ENCODE measurements around the gene PAM16. TPM values are rescaled to one million over a fixed set of nuclear protein-coding genes. Genes with fewer than 3 reads are reported as not detected.

Gene PAM16
- total RNA-seq, 1 donor from 2014 or later, result 62.8 TPM

DNA sequence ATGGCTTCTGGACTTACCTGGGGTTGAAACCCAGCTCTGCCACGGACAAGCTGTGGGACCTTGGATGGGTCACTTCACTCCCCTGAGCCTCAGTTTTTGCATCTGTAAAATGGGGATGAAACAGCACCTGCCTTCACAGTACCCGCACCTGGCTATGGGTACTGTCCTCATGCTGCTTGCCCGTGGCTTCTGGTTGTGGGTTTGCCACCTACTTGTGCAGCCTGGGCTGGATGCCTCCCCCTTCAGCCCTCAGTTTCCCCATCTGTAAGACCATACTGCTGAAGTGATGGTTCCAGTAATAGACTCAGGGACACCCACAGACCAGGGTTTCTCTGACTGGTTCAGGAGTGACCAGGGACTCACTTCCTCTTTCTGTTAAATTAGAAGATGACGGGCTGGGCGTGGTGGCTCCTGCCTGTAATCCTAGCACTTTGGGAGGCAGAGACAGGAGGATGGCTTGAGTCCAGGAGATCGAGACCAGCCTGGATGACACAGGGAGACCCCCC is 25.8 kb downstream of the PAM16 start:
- no peak for DNase-seq (ENCODE audit: low read depth)
- Histone ChIP-seq H3K36me3 (ENCODE audit: control insufficient read depth, insufficient read depth, low read length) (no peaks in the 10 kb centered on the region), H3K27me3 (ENCODE audit: control insufficient read depth, insufficient read depth, low read length) (no peaks in the 10 kb centered on the region), H3K4me3 (ENCODE audit: low read depth, low read length) (no peak overlapping the region)
- TF ChIP-seq, protein P1, sequence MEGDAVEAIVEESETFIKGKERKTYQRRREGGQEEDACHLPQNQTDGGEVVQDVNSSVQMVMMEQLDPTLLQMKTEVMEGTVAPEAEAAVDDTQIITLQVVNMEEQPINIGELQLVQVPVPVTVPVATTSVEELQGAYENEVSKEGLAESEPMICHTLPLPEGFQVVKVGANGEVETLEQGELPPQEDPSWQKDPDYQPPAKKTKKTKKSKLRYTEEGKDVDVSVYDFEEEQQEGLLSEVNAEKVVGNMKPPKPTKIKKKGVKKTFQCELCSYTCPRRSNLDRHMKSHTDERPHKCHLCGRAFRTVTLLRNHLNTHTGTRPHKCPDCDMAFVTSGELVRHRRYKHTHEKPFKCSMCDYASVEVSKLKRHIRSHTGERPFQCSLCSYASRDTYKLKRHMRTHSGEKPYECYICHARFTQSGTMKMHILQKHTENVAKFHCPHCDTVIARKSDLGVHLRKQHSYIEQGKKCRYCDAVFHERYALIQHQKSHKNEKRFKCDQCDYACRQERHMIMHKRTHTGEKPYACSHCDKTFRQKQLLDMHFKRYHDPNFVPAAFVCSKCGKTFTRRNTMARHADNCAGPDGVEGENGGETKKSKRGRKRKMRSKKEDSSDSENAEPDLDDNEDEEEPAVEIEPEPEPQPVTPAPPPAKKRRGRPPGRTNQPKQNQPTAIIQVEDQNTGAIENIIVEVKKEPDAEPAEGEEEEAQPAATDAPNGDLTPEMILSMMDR (IDR thresholded peaks at IDR 0.05; ENCODE audit: insufficient read depth, low read length, poor library complexity, severe bottlenecking), result no peak

DNA sequence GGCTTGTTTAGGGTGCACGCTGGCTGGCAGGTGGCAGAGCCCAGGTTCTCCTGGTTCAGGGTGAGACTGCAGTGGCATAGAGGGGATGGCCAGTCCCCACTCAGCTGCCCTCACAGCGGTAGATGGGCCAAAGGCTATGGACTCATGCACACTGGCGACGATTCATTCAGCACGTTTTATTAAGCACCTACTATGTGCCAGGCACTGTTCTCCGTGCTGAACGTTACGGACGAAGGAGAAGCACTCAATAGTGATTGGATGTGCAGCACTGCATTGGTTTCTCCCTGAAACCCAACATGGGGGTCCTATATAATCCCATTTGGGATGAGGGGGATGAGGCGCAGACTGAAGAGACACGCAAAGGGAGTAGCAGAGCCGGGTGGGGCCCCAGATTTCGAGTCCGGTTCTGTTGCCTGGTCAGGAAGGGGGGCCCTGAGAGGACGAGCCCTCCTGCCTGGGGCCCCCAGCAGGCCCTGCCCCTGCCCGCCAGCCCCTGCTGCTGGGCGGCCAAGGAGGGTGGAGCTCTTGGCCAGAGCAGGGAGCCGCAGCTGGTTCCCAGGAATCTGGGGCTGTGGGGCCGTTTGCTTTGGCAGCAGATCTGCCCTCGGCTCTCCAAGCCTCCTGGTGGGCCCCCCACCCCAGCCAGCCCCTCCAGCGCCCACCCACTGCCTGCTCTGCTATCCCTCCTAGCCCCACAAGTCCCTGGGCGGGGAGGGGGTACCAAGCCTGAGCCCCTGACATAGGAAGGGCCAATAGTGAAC is 26.4 kb downstream of the PAM16 start:
- no peak for DNase-seq (ENCODE audit: low read depth)
- no peaks in the 10 kb centered on the region for H3K27me3 ChIP-seq (ENCODE audit: control insufficient read depth, insufficient read depth, low read length)
- TF ChIP-seq, protein P1 (IDR thresholded peaks at IDR 0.05; ENCODE audit: insufficient read depth, low read length, poor library complexity, severe bottlenecking), result no peak
- no peak overlapping the region for H3K4me3 ChIP-seq (ENCODE audit: low read depth, low read length)
- H3K36me3 ChIP-seq (ENCODE audit: control insufficient read depth, insufficient read depth, low read length), result no peaks in the 10 kb centered on the region

DNA sequence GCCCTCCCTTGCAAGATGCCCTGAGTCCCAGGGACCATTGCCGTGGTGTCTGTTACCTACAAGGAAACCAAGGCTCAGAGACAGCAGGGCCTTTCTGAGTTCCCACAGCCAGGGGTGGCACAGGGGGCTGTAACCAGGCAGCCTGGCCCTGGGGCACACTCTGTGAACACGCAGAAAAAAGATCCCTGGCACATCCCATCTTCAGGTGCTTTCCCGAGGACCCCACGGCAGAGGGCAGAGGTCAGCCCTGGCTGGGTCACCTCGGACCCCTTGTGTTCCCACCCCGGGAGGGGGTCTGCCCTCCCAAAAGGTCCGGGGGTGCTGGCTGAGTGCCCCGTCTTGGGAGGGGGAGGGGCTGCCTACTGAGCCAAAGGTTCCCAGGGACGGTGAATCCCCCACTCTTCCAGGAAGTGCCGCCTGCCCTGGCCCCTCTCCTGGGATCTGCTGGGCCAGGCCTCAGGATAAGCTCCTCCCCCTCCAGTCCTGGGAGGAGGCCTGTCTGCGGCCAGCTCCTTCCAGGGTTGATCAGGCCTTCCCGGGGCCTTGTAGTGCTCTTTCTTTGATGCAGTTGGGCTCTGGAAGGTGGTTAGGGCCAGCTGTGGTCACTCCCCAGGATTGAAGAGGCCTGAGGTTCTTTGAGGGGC is 27.2 kb downstream of the PAM16 start:
- TF ChIP-seq, protein P1 (IDR thresholded peaks at IDR 0.05; ENCODE audit: insufficient read depth, low read length, poor library complexity, severe bottlenecking), result no peak
- DNase-seq (ENCODE audit: low read depth), result no peak
- H3K27me3 ChIP-seq (ENCODE audit: control insufficient read depth, insufficient read depth, low read length), result no peaks in the 10 kb centered on the region
- no peaks in the 10 kb centered on the region for H3K36me3 ChIP-seq (ENCODE audit: control insufficient read depth, insufficient read depth, low read length)
- H3K4me3 ChIP-seq (ENCODE audit: low read depth, low read length), result no peak overlapping the region

DNA sequence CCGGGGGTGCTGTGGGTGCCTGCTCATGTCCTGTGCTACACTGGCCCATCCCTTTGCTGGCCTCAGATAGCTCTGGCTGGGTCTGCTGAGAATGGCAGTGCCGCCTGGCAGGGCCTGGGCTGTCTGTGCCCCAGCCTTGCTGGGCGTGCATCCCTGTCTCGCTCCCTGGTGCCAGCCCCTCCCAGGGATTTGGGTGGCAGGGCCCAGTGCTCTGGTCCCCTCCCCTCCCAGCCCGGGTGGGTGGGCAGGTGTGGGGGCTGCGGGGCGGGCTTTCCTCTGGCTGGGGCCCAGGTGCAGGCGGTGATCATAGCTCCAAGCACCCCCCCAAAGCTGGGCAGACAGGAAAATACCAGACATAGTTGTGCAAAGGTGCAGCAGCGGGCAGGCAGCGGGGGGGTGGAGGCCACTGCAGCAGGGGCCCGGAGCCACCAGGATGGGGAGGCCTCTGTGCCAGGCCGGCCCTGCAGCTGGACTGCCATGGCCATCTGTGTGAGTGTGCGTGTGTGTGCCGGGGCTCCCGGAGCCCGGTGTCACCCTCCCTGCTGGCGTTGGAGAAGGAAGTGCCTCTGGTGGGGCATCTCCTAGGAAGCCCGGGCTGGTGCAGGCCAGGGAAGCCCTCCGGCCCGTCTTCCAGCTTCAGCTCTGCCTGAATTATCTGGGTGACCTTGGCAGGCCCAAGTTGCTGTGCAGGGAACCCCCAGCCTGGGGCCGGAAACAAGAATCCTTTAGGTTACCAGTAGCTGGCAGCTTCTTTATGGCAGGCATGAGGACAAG is 27.9 kb downstream of the PAM16 start:
- Histone ChIP-seq H3K4me3 (ENCODE audit: low read depth, low read length) (no peak overlapping the region), H3K27me3 (ENCODE audit: control insufficient read depth, insufficient read depth, low read length) (no peaks in the 10 kb centered on the region), H3K36me3 (ENCODE audit: control insufficient read depth, insufficient read depth, low read length) (no peaks in the 10 kb centered on the region)
- TF ChIP-seq, protein P1 (IDR thresholded peaks at IDR 0.05; ENCODE audit: insufficient read depth, low read length, poor library complexity, severe bottlenecking), result no peak
- DNase-seq (ENCODE audit: low read depth), result no peak

DNA sequence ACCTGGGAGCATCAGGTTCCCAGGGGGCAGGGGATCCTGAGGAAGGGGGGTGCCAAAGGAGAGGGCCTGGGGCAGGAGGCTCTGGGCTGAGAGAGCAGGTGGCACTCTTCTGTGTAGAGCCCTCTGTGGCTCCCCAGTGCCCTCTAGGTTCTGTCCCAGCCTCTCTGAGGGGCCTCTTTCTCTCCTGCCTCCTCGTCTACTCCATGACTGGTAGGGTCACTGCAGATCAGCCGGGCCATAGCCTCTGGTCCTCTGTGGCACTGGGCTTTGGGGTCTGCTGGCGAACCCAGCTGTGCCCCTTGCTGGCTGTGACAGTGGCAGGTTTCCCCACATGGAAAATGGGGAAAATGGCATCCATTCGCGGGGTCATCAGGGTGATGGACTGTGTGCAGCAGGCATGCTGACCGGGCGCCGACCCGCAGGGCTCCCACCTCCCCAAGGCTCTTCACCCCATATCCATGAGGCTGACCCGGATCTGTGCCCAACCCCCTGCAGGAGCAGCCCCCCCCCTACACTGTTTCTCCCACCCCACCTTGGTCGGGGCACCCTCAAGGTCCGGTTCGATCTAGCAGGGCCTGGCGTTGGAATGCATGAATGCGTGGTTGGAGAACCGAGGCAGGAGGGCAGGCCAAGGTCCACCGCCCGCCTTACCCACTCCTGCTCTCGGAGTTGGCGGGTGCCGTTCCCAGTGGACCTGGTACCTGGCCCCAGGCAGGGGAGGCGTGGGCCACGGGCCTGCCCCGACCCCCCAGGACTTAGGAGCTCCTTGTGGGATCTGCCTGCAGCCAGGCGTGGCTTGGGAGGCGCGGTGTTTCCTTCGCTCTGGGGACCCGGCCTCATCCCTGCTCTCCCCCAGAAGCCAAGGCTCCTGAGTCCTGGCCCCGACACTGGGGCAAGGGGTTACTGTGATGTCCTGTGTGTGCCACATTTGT is 28.7 kb downstream of the PAM16 start:
- Histone ChIP-seq H3K4me3 (ENCODE audit: low read depth, low read length) (no peak overlapping the region), H3K36me3 (ENCODE audit: control insufficient read depth, insufficient read depth, low read length) (no peaks in the 10 kb centered on the region), H3K27me3 (ENCODE audit: control insufficient read depth, insufficient read depth, low read length) (no peaks in the 10 kb centered on the region)
- TF ChIP-seq, protein P1 (IDR thresholded peaks at IDR 0.05; ENCODE audit: insufficient read depth, low read length, poor library complexity, severe bottlenecking), result no peak
- no peak for DNase-seq (ENCODE audit: low read depth)

All from kidney epithelial cell (primary cell).